HCT116 (cell line): ENCODE data around the gene CACNB2.

ENCODE experiments used
- CBX3 ChIP-seq: IDR thresholded peaks from 2 replicates; pipeline ENCODE4 v1.6.1; 2012; ENCODE audit warnings: low read depth
- CEBPB ChIP-seq: IDR thresholded peaks from 2 replicates; pipeline ENCODE4 v1.6.1; 2012; ENCODE audit warnings: low read depth
- EGR1 ChIP-seq: IDR thresholded peaks from 2 replicates; pipeline ENCODE4 v1.6.1; 2012; ENCODE audit warnings: low read depth
- EZH2 ChIP-seq: fragments of 200-600 bp; sonication (generic); IDR thresholded peaks from 2 replicates; pipeline ENCODE4 v1.6.1; 2017; ENCODE audit warnings: antibody characterized with exemption, mixed run types
- EZH2phosphoT487 ChIP-seq: fragments of 200-600 bp; IDR thresholded peaks from 2 replicates; pipeline ENCODE4 v1.6.1; 2018; ENCODE audit warnings: antibody characterized with exemption, borderline replicate concordance
- POLR2A ChIP-seq: IDR thresholded peaks from 2 replicates; pipeline ENCODE4 v1.7.0; 2011; ENCODE audit warnings: borderline replicate concordance; ENCODE audit not compliant: insufficient read depth, insufficient read length; ENCODE audit errors: extremely low read depth
- POLR2AphosphoS5 ChIP-seq: IDR thresholded peaks from 2 replicates; pipeline ENCODE4 v1.6.1; 2011; ENCODE audit warnings: mild to moderate bottlenecking, low read depth, low read length, moderate library complexity
- RAD21 ChIP-seq: IDR thresholded peaks from 2 replicates; pipeline ENCODE4 v1.6.1; 2012; ENCODE audit warnings: low read depth, mild to moderate bottlenecking
- YY1 ChIP-seq: IDR thresholded peaks from 2 replicates; pipeline ENCODE4 v1.6.1; 2011; ENCODE audit warnings: low read length, low read depth, moderate library complexity, mild to moderate bottlenecking; ENCODE audit not compliant: insufficient replicate concordance; ENCODE audit errors: extremely low read depth
- ZFX ChIP-seq: fragments of 450-650 bp; IDR thresholded peaks from 2 replicates; pipeline ENCODE4 v1.6.1; 2017
- ZNF274 ChIP-seq: fragments of 200-500 bp; sonication (Bioruptor generic); IDR thresholded peaks from 2 replicates; pipeline ENCODE4 v1.6.1; 2014; ENCODE audit warnings: mild to moderate bottlenecking, low read depth, low read length, inconsistent platforms
- TF ChIP-seq, protein P1 (sequence below), 3 experiments: fragments of 200-600 bp in 1 of 3; sonication (generic) in 1 of 3; IDR thresholded peaks in 2 of 3; conservative IDR thresholded peaks in 1 of 3; 2 replicates each; pipeline ENCODE4 v1.5.1; 2012 to 2017; ENCODE audit warnings: low read depth in 2 of 3, low read length in 2 of 3, antibody characterized with exemption in 1 of 3, borderline replicate concordance in 1 of 3, control low read depth in 1 of 3, mild to moderate bottlenecking in 1 of 3, mixed read lengths in 1 of 3, mixed run types in 1 of 3, moderate library complexity in 1 of 3; ENCODE audit not compliant: insufficient read depth in 1 of 3
- TF ChIP-seq, protein P2 (sequence below): IDR thresholded peaks from 2 replicates; pipeline ENCODE4 v1.6.1; 2011; ENCODE audit warnings: mild to moderate bottlenecking, low read length, moderate library complexity; ENCODE audit not compliant: insufficient replicate concordance; ENCODE audit errors: extremely low read depth
- TF ChIP-seq, protein P3 (sequence below): IDR thresholded peaks from 2 replicates; pipeline ENCODE4 v1.6.1; 2012; ENCODE audit warnings: low read depth

DNA sequence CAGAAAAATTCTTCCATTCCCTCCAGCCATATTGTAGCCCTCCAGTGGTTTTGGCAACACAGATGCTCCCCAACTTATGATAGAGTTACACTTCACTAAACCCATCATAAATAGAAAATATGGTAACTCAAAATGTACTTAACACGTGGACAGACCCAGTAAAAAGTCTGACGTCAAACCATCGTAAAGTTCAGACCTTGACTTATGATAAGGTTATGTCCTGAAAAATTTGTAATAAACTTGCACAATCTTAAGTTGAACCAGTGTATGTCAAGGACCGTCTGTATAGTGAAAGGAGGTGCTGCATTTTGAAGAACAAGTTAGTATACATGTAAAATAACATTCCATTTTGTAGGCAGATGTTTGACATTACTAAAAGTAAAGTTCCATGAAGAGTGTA, 368.4 kb downstream of the CACNB2 start:
- no peak for TF ChIP-seq POLR2A
- no peak for TF ChIP-seq EZH2phosphoT487
- TF ChIP-seq POLR2AphosphoS5 = no peak
- TF ChIP-seq, protein P1, sequence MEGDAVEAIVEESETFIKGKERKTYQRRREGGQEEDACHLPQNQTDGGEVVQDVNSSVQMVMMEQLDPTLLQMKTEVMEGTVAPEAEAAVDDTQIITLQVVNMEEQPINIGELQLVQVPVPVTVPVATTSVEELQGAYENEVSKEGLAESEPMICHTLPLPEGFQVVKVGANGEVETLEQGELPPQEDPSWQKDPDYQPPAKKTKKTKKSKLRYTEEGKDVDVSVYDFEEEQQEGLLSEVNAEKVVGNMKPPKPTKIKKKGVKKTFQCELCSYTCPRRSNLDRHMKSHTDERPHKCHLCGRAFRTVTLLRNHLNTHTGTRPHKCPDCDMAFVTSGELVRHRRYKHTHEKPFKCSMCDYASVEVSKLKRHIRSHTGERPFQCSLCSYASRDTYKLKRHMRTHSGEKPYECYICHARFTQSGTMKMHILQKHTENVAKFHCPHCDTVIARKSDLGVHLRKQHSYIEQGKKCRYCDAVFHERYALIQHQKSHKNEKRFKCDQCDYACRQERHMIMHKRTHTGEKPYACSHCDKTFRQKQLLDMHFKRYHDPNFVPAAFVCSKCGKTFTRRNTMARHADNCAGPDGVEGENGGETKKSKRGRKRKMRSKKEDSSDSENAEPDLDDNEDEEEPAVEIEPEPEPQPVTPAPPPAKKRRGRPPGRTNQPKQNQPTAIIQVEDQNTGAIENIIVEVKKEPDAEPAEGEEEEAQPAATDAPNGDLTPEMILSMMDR (IDR thresholded peaks at IDR 0.05 in 2 of 3, conservative IDR thresholded peaks at IDR 0.05 in 1 of 3; ENCODE audit: borderline replicate concordance in 1 of 3, insufficient read depth in 1 of 3, low read depth in 2 of 3, low read length in 2 of 3) = no peak
- no peak for TF ChIP-seq YY1
- TF ChIP-seq CEBPB = no peak
- no peak for TF ChIP-seq ZFX
- TF ChIP-seq CBX3 = no peak
- no peak for TF ChIP-seq EZH2
- TF ChIP-seq ZNF274 = no peak
- no peak for TF ChIP-seq EGR1
- TF ChIP-seq, protein P2, sequence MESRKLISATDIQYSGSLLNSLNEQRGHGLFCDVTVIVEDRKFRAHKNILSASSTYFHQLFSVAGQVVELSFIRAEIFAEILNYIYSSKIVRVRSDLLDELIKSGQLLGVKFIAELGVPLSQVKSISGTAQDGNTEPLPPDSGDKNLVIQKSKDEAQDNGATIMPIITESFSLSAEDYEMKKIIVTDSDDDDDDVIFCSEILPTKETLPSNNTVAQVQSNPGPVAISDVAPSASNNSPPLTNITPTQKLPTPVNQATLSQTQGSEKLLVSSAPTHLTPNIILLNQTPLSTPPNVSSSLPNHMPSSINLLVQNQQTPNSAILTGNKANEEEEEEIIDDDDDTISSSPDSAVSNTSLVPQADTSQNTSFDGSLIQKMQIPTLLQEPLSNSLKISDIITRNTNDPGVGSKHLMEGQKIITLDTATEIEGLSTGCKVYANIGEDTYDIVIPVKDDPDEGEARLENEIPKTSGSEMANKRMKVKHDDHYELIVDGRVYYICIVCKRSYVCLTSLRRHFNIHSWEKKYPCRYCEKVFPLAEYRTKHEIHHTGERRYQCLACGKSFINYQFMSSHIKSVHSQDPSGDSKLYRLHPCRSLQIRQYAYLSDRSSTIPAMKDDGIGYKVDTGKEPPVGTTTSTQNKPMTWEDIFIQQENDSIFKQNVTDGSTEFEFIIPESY = no peak
- TF ChIP-seq, protein P3, sequence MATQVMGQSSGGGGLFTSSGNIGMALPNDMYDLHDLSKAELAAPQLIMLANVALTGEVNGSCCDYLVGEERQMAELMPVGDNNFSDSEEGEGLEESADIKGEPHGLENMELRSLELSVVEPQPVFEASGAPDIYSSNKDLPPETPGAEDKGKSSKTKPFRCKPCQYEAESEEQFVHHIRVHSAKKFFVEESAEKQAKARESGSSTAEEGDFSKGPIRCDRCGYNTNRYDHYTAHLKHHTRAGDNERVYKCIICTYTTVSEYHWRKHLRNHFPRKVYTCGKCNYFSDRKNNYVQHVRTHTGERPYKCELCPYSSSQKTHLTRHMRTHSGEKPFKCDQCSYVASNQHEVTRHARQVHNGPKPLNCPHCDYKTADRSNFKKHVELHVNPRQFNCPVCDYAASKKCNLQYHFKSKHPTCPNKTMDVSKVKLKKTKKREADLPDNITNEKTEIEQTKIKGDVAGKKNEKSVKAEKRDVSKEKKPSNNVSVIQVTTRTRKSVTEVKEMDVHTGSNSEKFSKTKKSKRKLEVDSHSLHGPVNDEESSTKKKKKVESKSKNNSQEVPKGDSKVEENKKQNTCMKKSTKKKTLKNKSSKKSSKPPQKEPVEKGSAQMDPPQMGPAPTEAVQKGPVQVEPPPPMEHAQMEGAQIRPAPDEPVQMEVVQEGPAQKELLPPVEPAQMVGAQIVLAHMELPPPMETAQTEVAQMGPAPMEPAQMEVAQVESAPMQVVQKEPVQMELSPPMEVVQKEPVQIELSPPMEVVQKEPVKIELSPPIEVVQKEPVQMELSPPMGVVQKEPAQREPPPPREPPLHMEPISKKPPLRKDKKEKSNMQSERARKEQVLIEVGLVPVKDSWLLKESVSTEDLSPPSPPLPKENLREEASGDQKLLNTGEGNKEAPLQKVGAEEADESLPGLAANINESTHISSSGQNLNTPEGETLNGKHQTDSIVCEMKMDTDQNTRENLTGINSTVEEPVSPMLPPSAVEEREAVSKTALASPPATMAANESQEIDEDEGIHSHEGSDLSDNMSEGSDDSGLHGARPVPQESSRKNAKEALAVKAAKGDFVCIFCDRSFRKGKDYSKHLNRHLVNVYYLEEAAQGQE = no peak
- TF ChIP-seq RAD21 = no peak
